Choroid plexus epithelial cell (primary cell): ENCODE results near the gene FRY.
A peak's percentile ranks its signal among the peaks of the same experiment; 100 is the strongest.

Source experiments
- DNase-seq: peaks from one replicate; pipeline ENCODE4 v3.0.0-alpha.2; 2010; ENCODE audit warnings: low read depth
- H3K4me3 ChIP-seq: 2 replicates; pipeline ENCODE4 v1.5.1; 2011; ENCODE audit warnings: low read depth, mild to moderate bottlenecking, control low read depth, low read length, moderate library complexity
- CTCF ChIP-seq: conservative IDR thresholded peaks from 2 replicates; pipeline ENCODE4 v1.5.1; 2011; ENCODE audit warnings: low read depth, mild to moderate bottlenecking, control low read depth, inconsistent platforms, low read length, moderate library complexity

FRY gene

GRCh38 chr13:32211813-32212212, 180.2 kb downstream of the FRY start:
- no peak overlapping the region for H3K4me3 ChIP-seq
- no peak for TF ChIP-seq CTCF
- peak; percentile 92 for DNase-seq

GRCh38 chr13:32212421-32212820, 180.8 kb downstream of the FRY start:
- no peak overlapping the region for H3K4me3 ChIP-seq
- DNase-seq, result peak; percentile 78
- no peak for TF ChIP-seq CTCF

- H3K4me3 ChIP-seq, result no peak overlapping the region
- DNase-seq, result no peak
- TF ChIP-seq CTCF, result no peak
Measured at GRCh38 chr13:32213626-32214025, 182.1 kb downstream of the FRY start.

- no peak overlapping the region for H3K4me3 ChIP-seq
- no peak for DNase-seq
- TF ChIP-seq CTCF, result no peak
Measured at GRCh38 chr13:32214071-32214470, 182.5 kb downstream of the FRY start.

- no peak overlapping the region for H3K4me3 ChIP-seq
- no peak for TF ChIP-seq CTCF
- DNase-seq, result no peak
Measured at GRCh38 chr13:32216281-32216680, 184.7 kb downstream of the FRY start.

- TF ChIP-seq CTCF, result no peak
- no peak overlapping the region for H3K4me3 ChIP-seq
- no peak for DNase-seq
Measured at GRCh38 chr13:32222046-32222676, 190.6 kb downstream of the FRY start.

- no peak for TF ChIP-seq CTCF
- peak; percentile 31 for DNase-seq
- H3K4me3 ChIP-seq, result no peak overlapping the region
Measured at GRCh38 chr13:32224916-32225315, 193.3 kb downstream of the FRY start.
